GM19467 (cell line): ENCODE measurements around the gene KCTD3.

Source experiments
- ATAC-seq: cut with Tn5 transposase; IDR thresholded peaks from one replicate; pipeline ENCODE4 v1.9.1; 2021; ENCODE audit warnings: mild to moderate bottlenecking, moderate library complexity; ENCODE audit not compliant: unreplicated experiment

The KCTD3 gene

GRCh38 chr1:215650446-215651149 lies 83.5 kb downstream of the KCTD3 start:
- no peak for ATAC-seq

DNA sequence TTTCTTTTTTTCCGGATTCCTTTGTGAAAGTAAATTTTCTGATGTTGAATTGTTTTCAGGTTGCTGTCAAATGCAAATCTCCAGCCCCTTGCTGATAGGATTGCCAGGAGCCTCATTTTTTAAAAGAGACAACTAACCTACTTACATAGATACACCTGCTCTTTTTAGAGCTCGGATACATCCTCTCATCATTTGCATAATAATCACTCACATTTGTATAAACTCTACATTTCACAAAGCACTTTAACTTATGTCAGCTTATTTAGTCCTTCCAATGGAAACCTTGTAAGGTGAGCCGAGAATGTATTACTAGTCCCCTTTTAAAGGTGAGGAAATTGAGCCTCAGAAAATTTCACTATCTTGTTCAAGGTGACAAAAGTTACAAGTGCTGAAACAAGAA lies 84.8 kb downstream of the KCTD3 start:
- no peak for ATAC-seq

DNA sequence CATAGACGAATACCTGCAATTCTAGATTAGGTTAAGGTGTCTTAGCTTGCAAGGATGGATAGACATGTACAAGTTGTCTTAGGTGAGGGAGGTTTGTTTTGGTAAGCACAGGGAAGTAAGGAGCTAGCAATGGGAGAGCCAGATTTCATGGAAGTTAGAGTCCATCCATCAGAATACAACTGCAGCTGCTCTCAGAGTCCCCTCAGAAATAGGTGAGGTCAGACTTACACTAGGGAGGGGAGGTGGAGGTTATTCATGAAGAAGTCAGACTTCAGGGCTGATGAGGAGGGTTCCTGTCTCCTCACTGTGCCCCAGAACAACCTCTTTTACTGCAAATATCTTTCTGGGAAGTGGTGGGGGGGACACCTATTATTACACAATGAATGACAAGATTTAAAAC lies 85.3 kb downstream of the KCTD3 start:
- ATAC-seq = no peak

GRCh38 chr1:215657047-215657446 lies 89.9 kb downstream of the KCTD3 start:
- no peak for ATAC-seq

GRCh38 chr1:215660259-215660658 lies 93.2 kb downstream of the KCTD3 start:
- no peak for ATAC-seq

- no peak for ATAC-seq
Measured at GRCh38 chr1:215661033-215661432, 93.9 kb downstream of the KCTD3 start.

GRCh38 chr1:215665215-215665614 lies 98.1 kb downstream of the KCTD3 start:
- no peak for ATAC-seq

GRCh38 chr1:215667761-215668160 lies 100.7 kb downstream of the KCTD3 start:
- ATAC-seq = no peak

DNA sequence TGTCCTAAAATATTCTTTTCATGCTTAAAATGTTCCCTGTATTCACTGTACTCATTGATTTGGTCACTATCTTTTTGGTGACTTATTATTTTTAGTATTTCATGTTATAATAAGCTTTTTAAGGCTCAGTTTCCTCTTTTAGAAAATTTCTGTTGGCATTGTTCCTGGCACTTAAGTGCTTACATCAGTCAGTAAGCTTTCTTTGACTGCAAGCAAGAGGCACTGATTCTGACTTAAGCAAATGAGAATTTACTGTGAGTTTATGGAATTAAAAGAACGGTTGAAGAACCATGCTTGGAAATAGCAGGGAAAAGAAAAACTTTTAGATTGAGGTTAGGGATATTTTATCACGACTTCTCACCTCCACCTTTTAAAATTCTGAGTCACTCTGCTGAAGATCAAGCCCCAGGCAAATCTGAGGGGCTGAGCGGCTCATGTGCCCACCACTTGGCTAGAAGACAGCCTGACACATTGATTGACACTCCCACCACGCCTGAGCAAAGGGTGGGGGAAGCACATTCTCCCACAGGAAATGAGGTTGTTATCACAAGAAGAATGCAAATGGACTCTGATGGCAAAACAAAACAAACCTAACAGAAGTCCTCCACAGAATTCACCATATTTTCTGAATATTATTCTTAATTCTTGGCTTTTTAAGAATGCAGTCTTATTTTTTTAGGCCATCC lies 102.8 kb downstream of the KCTD3 start:
- ATAC-seq = no peak
